CD4-positive, alpha-beta T cell (primary cell): ENCODE measurements around the gene LGR6. TPM values are rescaled to one million over a fixed set of nuclear protein-coding genes. Genes with fewer than 3 reads are reported as not detected.

ENCODE experiments used
- ATAC-seq: fragments of 200-7000 bp; cut with Tn5 transposase; one replicate; pipeline ENCODE4 v1.10.0; 2022; ENCODE audit warnings: mild to moderate bottlenecking; ENCODE audit not compliant: poor library complexity
- CTCF ChIA-PET: fragments of 350-600 bp; sonication (Branson Sonifier 250); formaldehyde crosslinking; loops from one replicate; lab custom pipeline; 2021; ENCODE audit warnings: antibody characterized with exemption, inconsistent platforms; lab: Charles Lee
- POLR2A ChIA-PET: fragments of 350-600 bp; sonication (Branson Sonifier 250); formaldehyde crosslinking; loops from one replicate; lab custom pipeline; 2021; ENCODE audit warnings: antibody characterized with exemption, inconsistent platforms; lab: Charles Lee
- DNase-seq, 14 experiments: peaks; one replicate each; pipeline ENCODE4 v3.0.0-alpha.2; 2013 to 2020; ENCODE audit warnings: mixed read lengths in 2 of 14
- H3K27ac ChIP-seq, 2 donors: one replicate each; pipeline versions ENCODE4 v1.5.1 to v1.7.0; 2013; ENCODE audit warnings: low read length in 2 of 2, low read depth in 1 of 2, mild to moderate bottlenecking in 1 of 2
- H3K27me3 ChIP-seq, 2 experiments: 1 replicate in 1 of 2; 2 replicates in 1 of 2; pipeline versions ENCODE4 v1.6.1 to v1.7.0; 2013; ENCODE audit warnings: low read length in 2 of 2, control low read depth in 1 of 2, mild to moderate bottlenecking in 1 of 2, moderate library complexity in 1 of 2; ENCODE audit not compliant: insufficient read depth in 2 of 2, control insufficient read depth in 1 of 2
- H3K36me3 ChIP-seq: one replicate; pipeline ENCODE4 v1.6.1; 2013; ENCODE audit warnings: low read length, control low read depth; ENCODE audit not compliant: insufficient read depth
- H3K4me1 ChIP-seq: one replicate; pipeline ENCODE4 v1.6.1; 2013; ENCODE audit warnings: low read length, control low read depth; ENCODE audit not compliant: insufficient read depth
- H3K4me3 ChIP-seq: one replicate; pipeline ENCODE4 v1.5.1; 2013; ENCODE audit warnings: mild to moderate bottlenecking, low read length, moderate library complexity
- H3K9me3 ChIP-seq, 2 experiments: 1 replicate in 1 of 2; 2 replicates in 1 of 2; pipeline versions ENCODE4 v1.6.1 to v1.7.0; 2013; ENCODE audit warnings: low read length in 2 of 2, mild to moderate bottlenecking in 2 of 2, control low read depth in 1 of 2, moderate library complexity in 1 of 2; ENCODE audit not compliant: control insufficient read depth in 1 of 2, insufficient read depth in 1 of 2
- H3K27ac Mint-ChIP-seq: one replicate; pipeline ENCODE4 v1.8.0; 2020; ENCODE audit warnings: mixed read lengths
- H3K27me3 Mint-ChIP-seq: one replicate; pipeline ENCODE4 v1.8.0; 2021; ENCODE audit warnings: mixed read lengths
- H3K36me3 Mint-ChIP-seq: one replicate; pipeline ENCODE4 v1.8.0; 2021; ENCODE audit warnings: low read depth, mixed read lengths
- H3K4me1 Mint-ChIP-seq: one replicate; pipeline ENCODE4 v1.8.0; 2021; ENCODE audit warnings: low read depth, mixed read lengths
- H3K4me3 Mint-ChIP-seq: one replicate; pipeline ENCODE4 v1.8.0; 2020; ENCODE audit warnings: mild to moderate bottlenecking, mixed read lengths
- H3K9me3 Mint-ChIP-seq: one replicate; pipeline ENCODE4 v1.8.0; 2020; ENCODE audit warnings: mixed read lengths
- intact Hi-C, 2 experiments: fragments of 100-400 bp; cut with DNase I in 1 of 2; cut with micrococcal nuclease in 1 of 2; formaldehyde crosslinking; loops; one replicate each; pipeline versions ENCODE4 v1.15.1 to v1.9.0; 2023 to 2025; cut with DNase I, micrococcal nuclease
- total RNA-seq, 174 experiments: library from RNA in 2 of 174; stranded (reverse) in 2 of 174; gene quantifications; one replicate each; pipeline ENCODE4 v1.2.3 and lab custom pipeline; 2021 to 2026
- TF ChIP-seq, protein P1 (sequence below): fragments of 200-600 bp; IDR thresholded peaks from one replicate; pipeline ENCODE4 v1.8.0; 2022; ENCODE audit warnings: antibody characterized with exemption, mild to moderate bottlenecking

The LGR6 gene
- total RNA-seq, 2 experiments from 2014 or later, result 0.19 to 0.45 TPM

- Histone ChIP-seq H3K27me3 (no peaks in the 10 kb centered on the region), H3K27ac (no peak overlapping the region), H3K36me3 (no peaks in the 10 kb centered on the region), H3K4me1 (no peaks in the 10 kb centered on the region), H3K9me3 (no peaks in the 10 kb centered on the region), H3K4me3 (no peak overlapping the region)
- no peak overlapping the region for H3K27ac Mint-ChIP-seq
- ATAC-seq (no peak), DNase-seq (no peak)
- H3K36me3 Mint-ChIP-seq, result no peaks in the 10 kb centered on the region
- no peaks in the 10 kb centered on the region for H3K27me3 Mint-ChIP-seq
- H3K4me3 Mint-ChIP-seq, result no peak overlapping the region
- intact Hi-C loops, result no loop called here
- POLR2A ChIA-PET, result no interaction called here
- CTCF ChIA-PET, result no interaction called here
- H3K9me3 Mint-ChIP-seq, result no peaks in the 10 kb centered on the region
- peaks cover 4% of the 10 kb centered on the region for H3K4me1 Mint-ChIP-seq
- TF ChIP-seq, protein P1, sequence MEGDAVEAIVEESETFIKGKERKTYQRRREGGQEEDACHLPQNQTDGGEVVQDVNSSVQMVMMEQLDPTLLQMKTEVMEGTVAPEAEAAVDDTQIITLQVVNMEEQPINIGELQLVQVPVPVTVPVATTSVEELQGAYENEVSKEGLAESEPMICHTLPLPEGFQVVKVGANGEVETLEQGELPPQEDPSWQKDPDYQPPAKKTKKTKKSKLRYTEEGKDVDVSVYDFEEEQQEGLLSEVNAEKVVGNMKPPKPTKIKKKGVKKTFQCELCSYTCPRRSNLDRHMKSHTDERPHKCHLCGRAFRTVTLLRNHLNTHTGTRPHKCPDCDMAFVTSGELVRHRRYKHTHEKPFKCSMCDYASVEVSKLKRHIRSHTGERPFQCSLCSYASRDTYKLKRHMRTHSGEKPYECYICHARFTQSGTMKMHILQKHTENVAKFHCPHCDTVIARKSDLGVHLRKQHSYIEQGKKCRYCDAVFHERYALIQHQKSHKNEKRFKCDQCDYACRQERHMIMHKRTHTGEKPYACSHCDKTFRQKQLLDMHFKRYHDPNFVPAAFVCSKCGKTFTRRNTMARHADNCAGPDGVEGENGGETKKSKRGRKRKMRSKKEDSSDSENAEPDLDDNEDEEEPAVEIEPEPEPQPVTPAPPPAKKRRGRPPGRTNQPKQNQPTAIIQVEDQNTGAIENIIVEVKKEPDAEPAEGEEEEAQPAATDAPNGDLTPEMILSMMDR, result no peak
Measured at GRCh38 chr1:202355944-202356553, 162.4 kb downstream of the LGR6 start.

GRCh38 chr1:202357506-202357905 is 163.9 kb downstream of the LGR6 start:
- Histone ChIP-seq H3K4me1 (no peaks in the 10 kb centered on the region), H3K9me3 (no peaks in the 10 kb centered on the region), H3K4me3 (no peak overlapping the region), H3K36me3 (no peaks in the 10 kb centered on the region), H3K27me3 (no peaks in the 10 kb centered on the region), H3K27ac (no peak overlapping the region)
- ATAC-seq (no peak), DNase-seq (no peak)
- H3K36me3 Mint-ChIP-seq, result no peaks in the 10 kb centered on the region
- peaks cover 3% of the 10 kb centered on the region for H3K4me1 Mint-ChIP-seq
- no peak overlapping the region for H3K27ac Mint-ChIP-seq
- no peak overlapping the region for H3K4me3 Mint-ChIP-seq
- no peaks in the 10 kb centered on the region for H3K9me3 Mint-ChIP-seq
- TF ChIP-seq, protein P1, result no peak
- CTCF ChIA-PET, result no interaction called here
- POLR2A ChIA-PET, result interaction anchor here (0.6 kb wide), 1 partner anchor 665 kb away, joined by 3 read pairs; no protein-coding TSS in a partner anchor
- intact Hi-C loops, result no loop called here
- H3K27me3 Mint-ChIP-seq, result no peaks in the 10 kb centered on the region

- intact Hi-C loops, result no loop called here
- CTCF ChIA-PET, result no interaction called here
- no peaks in the 10 kb centered on the region for H3K4me1 ChIP-seq
- H3K36me3 ChIP-seq, result no peaks in the 10 kb centered on the region
- POLR2A ChIA-PET, result no interaction called here
- no peak overlapping the region for H3K27ac ChIP-seq
- H3K4me3 ChIP-seq, result no peak overlapping the region
- TF ChIP-seq, protein P1, result no peak
- Mint-ChIP-seq H3K9me3 (no peaks in the 10 kb centered on the region), H3K36me3 (no peaks in the 10 kb centered on the region), H3K27me3 (no peaks in the 10 kb centered on the region), H3K27ac (no peak overlapping the region), H3K4me3 (no peak overlapping the region), H3K4me1 (peaks cover 3% of the 10 kb centered on the region)
- H3K27me3 ChIP-seq, result no peaks in the 10 kb centered on the region
- no peaks in the 10 kb centered on the region for H3K9me3 ChIP-seq
- DNase-seq (no peak), ATAC-seq (no peak)
Measured at GRCh38 chr1:202361224-202361623, 167.6 kb downstream of the LGR6 start.
